HCT116 (cell line): ENCODE data around the gene DOCK10. TPM values are rescaled to one million over a fixed set of nuclear protein-coding genes. Genes with fewer than 3 reads are reported as not detected.

ENCODE experiments used
- ATAC-seq: fragments of 200-7000 bp; cut with Tn5 transposase; 2 replicates; pipeline ENCODE4 v1.9.1; 2020; ENCODE audit warnings: mild to moderate bottlenecking, moderate library complexity
- BruUV-seq: library from RNA; stranded (reverse); fragments of 400-500 nt; replicated peaks from 2 replicates; lab custom pipeline; 2021; lab: Mats Ljungman, UMichigan
- CTCF ChIA-PET: fragments of 300-600 bp; sonication (Branson Sonifier 250); formaldehyde crosslinking; loops from one replicate; lab custom pipeline; 2021; ENCODE audit warnings: antibody characterized with exemption; lab: Charles Lee
- POLR2A ChIA-PET: fragments of 300-600, 350-600 bp; sonication (Branson Sonifier 250); formaldehyde crosslinking; loops from one replicate; lab custom pipeline; 2021; ENCODE audit warnings: antibody characterized with exemption; lab: Charles Lee
- RAD21 ChIA-PET, 2 experiments: fragments of 300-600 bp; sonication (Branson Sonifier 250); formaldehyde crosslinking; loops; one replicate each; lab custom pipeline; 2023; ENCODE audit warnings: low total read pairs in 2 of 2; ENCODE audit not compliant: uncharacterized antibody in 2 of 2, unreplicated experiment in 2 of 2, low non-redundant PET in 1 of 2; lab: Charles Lee
- DNase-seq: peaks from one replicate; pipeline ENCODE4 v3.0.0-alpha.2; 2010; ENCODE audit warnings: low read depth, low spot score
- H2AFZ ChIP-seq: fragments of 200-600 bp; shearing (Covaris generic), sonication (generic); 2 replicates; pipeline ENCODE4 v1.6.1; 2017; ENCODE audit warnings: low read depth, mixed run types, mixed read lengths, antibody characterized with exemption, low read length; ENCODE audit not compliant: poor library complexity, severe bottlenecking
- H3K27ac ChIP-seq: 2 replicates; pipeline ENCODE4 v1.5.1; 2012; ENCODE audit warnings: low read depth, low read length
- H3K27me3 ChIP-seq: fragments of 200-600 bp; sonication (generic); 2 replicates; pipeline ENCODE4 v1.6.1; 2016; ENCODE audit warnings: mixed run types, low read length, mixed read lengths; ENCODE audit not compliant: insufficient read depth
- H3K36me3 ChIP-seq, 2 experiments: fragments of 200-500 bp in 1 of 2; fragments of 200-600 bp in 1 of 2; sonication (Bioruptor generic) in 1 of 2; sonication (generic) in 1 of 2; 2 replicates each; pipeline versions ENCODE4 v1.5.1 to v1.6.1; 2014 to 2016; ENCODE audit warnings: low read length in 2 of 2, inconsistent platforms in 1 of 2, mixed read lengths in 1 of 2, mixed run types in 1 of 2; ENCODE audit not compliant: insufficient read depth in 2 of 2, control insufficient read depth in 1 of 2
- H3K4me1 ChIP-seq, 2 experiments: fragments of 200-600 bp in 1 of 2; sonication (generic) in 1 of 2; 2 replicates each; pipeline versions ENCODE4 v1.5.1 to v1.6.1; 2012 to 2017; ENCODE audit warnings: low read length in 2 of 2, inconsistent platforms in 1 of 2, mild to moderate bottlenecking in 1 of 2, mixed read lengths in 1 of 2, mixed run types in 1 of 2, moderate library complexity in 1 of 2; ENCODE audit not compliant: insufficient read depth in 2 of 2, control insufficient read depth in 1 of 2
- H3K4me2 ChIP-seq: fragments of 200-600 bp; sonication (generic); 2 replicates; pipeline ENCODE4 v1.6.1; 2017; ENCODE audit warnings: mixed run types, low read length, mixed read lengths
- H3K4me3 ChIP-seq, 2 experiments: fragments of 200-600 bp in 1 of 2; sonication (generic) in 1 of 2; replicated peaks in 1 of 2; 2 replicates each; pipeline ENCODE4 v1.5.1; 2011 to 2016; ENCODE audit warnings: low read length in 2 of 2, control low read depth in 1 of 2, low read depth in 1 of 2, mild to moderate bottlenecking in 1 of 2, mixed read lengths in 1 of 2, mixed run types in 1 of 2
- H3K79me2 ChIP-seq: fragments of 200-600 bp; sonication (generic); 2 replicates; pipeline ENCODE4 v1.6.1; 2017; ENCODE audit warnings: mild to moderate bottlenecking, mixed run types, low read length, moderate library complexity, mixed read lengths; ENCODE audit not compliant: insufficient read depth
- H3K9ac ChIP-seq: fragments of 200-600 bp; sonication (generic); 2 replicates; pipeline ENCODE4 v1.6.1; 2016; ENCODE audit warnings: low read length, mixed read lengths
- H3K9me2 ChIP-seq: fragments of 200-600 bp; sonication (generic), shearing (Covaris generic); 2 replicates; pipeline ENCODE4 v1.6.1; 2017; ENCODE audit warnings: mixed run types, mild to moderate bottlenecking, moderate library complexity; ENCODE audit not compliant: insufficient read depth
- H3K9me3 ChIP-seq, 2 experiments: fragments of 200-500 bp in 1 of 2; fragments of 200-600 bp in 1 of 2; sonication (Bioruptor generic) in 1 of 2; sonication (generic) in 1 of 2; 2 replicates each; pipeline ENCODE4 v1.6.1; 2014 to 2017; ENCODE audit warnings: low read length in 2 of 2, mixed read lengths in 2 of 2, inconsistent platforms in 1 of 2, low read depth in 1 of 2, mild to moderate bottlenecking in 1 of 2, mixed run types in 1 of 2, moderate library complexity in 1 of 2; ENCODE audit not compliant: control insufficient read depth in 1 of 2, insufficient read depth in 1 of 2
- H4K20me1 ChIP-seq: fragments of 200-600 bp; sonication (generic), shearing (Covaris generic); 2 replicates; pipeline ENCODE4 v1.6.1; 2017; ENCODE audit warnings: mixed run types, mild to moderate bottlenecking, moderate library complexity; ENCODE audit not compliant: insufficient read depth
- CBX3 ChIP-seq: IDR thresholded peaks from 2 replicates; pipeline ENCODE4 v1.6.1; 2012; ENCODE audit warnings: low read depth
- CEBPB ChIP-seq: IDR thresholded peaks from 2 replicates; pipeline ENCODE4 v1.6.1; 2012; ENCODE audit warnings: low read depth
- EGR1 ChIP-seq: IDR thresholded peaks from 2 replicates; pipeline ENCODE4 v1.6.1; 2012; ENCODE audit warnings: low read depth
- ELF1 ChIP-seq: IDR thresholded peaks from 2 replicates; pipeline ENCODE4 v1.6.1; 2012; ENCODE audit warnings: low read depth, borderline replicate concordance
- EZH2 ChIP-seq: fragments of 200-600 bp; sonication (generic); IDR thresholded peaks from 2 replicates; pipeline ENCODE4 v1.6.1; 2017; ENCODE audit warnings: antibody characterized with exemption, mixed run types
- EZH2phosphoT487 ChIP-seq: fragments of 200-600 bp; IDR thresholded peaks from 2 replicates; pipeline ENCODE4 v1.6.1; 2018; ENCODE audit warnings: antibody characterized with exemption, borderline replicate concordance
- JUND ChIP-seq: IDR thresholded peaks from 2 replicates; pipeline ENCODE4 v1.6.1; 2012
- POLR2A ChIP-seq: IDR thresholded peaks from 2 replicates; pipeline ENCODE4 v1.7.0; 2011; ENCODE audit warnings: borderline replicate concordance; ENCODE audit not compliant: insufficient read depth, insufficient read length; ENCODE audit errors: extremely low read depth
- POLR2AphosphoS5 ChIP-seq: IDR thresholded peaks from 2 replicates; pipeline ENCODE4 v1.6.1; 2011; ENCODE audit warnings: mild to moderate bottlenecking, low read depth, low read length, moderate library complexity
- RAD21 ChIP-seq: IDR thresholded peaks from 2 replicates; pipeline ENCODE4 v1.6.1; 2012; ENCODE audit warnings: low read depth, mild to moderate bottlenecking
- SIN3A ChIP-seq: IDR thresholded peaks from 2 replicates; pipeline ENCODE4 v1.6.1; 2012; ENCODE audit warnings: low read depth
- SRF ChIP-seq: IDR thresholded peaks from 2 replicates; pipeline ENCODE4 v1.6.1; 2012; ENCODE audit warnings: low read depth
- TCF7L2 ChIP-seq: IDR thresholded peaks from 2 replicates; pipeline ENCODE4 v1.7.0; 2011; ENCODE audit warnings: borderline replicate concordance, inconsistent platforms; ENCODE audit not compliant: insufficient read depth, insufficient read length; ENCODE audit errors: extremely low read depth
- ZBTB33 ChIP-seq: IDR thresholded peaks from 2 replicates; pipeline ENCODE4 v1.6.1; 2011; ENCODE audit warnings: mild to moderate bottlenecking, low read length, moderate library complexity; ENCODE audit not compliant: insufficient replicate concordance; ENCODE audit errors: extremely low read depth
- ZFX ChIP-seq: fragments of 450-650 bp; IDR thresholded peaks from 2 replicates; pipeline ENCODE4 v1.6.1; 2017
- ZNF274 ChIP-seq: fragments of 200-500 bp; sonication (Bioruptor generic); IDR thresholded peaks from 2 replicates; pipeline ENCODE4 v1.6.1; 2014; ENCODE audit warnings: mild to moderate bottlenecking, low read depth, low read length, inconsistent platforms
- intact Hi-C: fragments of 100-400 bp; cut with micrococcal nuclease; formaldehyde crosslinking; loops from 2 replicates; pipeline ENCODE4 v1.10.0; 2022
- total RNA-seq: library from RNA; stranded (reverse); gene quantifications from one replicate; pipeline ENCODE4 v1.2.1, GENCODE V29; 2021; ENCODE audit not compliant: unreplicated experiment
- TF ChIP-seq, protein P1 (sequence below): IDR thresholded peaks from 2 replicates; pipeline ENCODE4 v1.6.1; 2012
- TF ChIP-seq, protein P2 (sequence below): IDR thresholded peaks from 2 replicates; pipeline ENCODE4 v1.6.1; 2012; ENCODE audit warnings: low read depth

The DOCK10 gene
- total RNA-seq, 1 experiment from 2014 or later: 0.54 TPM

DNA sequence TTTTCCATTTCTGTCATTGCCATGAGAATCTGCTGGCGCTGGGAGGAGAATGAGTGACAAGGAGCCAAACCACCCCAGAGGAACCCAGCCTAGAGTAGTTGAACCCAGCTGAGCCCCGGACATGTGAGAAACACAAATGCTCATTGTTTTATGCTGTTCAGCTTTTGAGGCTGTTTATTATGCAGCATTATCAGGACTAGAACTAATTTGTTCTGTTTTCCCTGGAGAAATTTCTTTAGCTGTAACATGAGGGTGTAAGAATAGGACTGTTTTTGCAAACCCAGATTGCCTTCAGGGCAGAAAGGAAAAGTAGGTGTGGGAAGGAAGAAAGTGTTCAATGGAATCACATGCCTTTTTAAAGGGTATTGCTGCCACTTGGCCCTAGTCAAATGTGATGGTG, 28.5 kb upstream of the DOCK10 start:
- H3K4me1 ChIP-seq: no peaks in the 10 kb centered on the region
- no peaks in the 10 kb centered on the region for H4K20me1 ChIP-seq
- no peaks in the 10 kb centered on the region for H3K9me2 ChIP-seq
- no peak for ATAC-seq
- H3K9me3 ChIP-seq: no peaks in the 10 kb centered on the region
- ChIA-PET POLR2A (no interaction called here), CTCF (no interaction called here), RAD21 (no interaction called here)
- H3K79me2 ChIP-seq: no peaks in the 10 kb centered on the region
- intact Hi-C loops: no loop called here
- BruUV-seq: no TSS peak
- no peak overlapping the region for H3K4me3 ChIP-seq
- no peak overlapping the region for H3K4me2 ChIP-seq
- H3K27me3 ChIP-seq: no peaks in the 10 kb centered on the region
- H3K27ac ChIP-seq: no peak overlapping the region
- no peak overlapping the region for H3K9ac ChIP-seq
- H3K36me3 ChIP-seq: no peaks in the 10 kb centered on the region
- no peak for TF ChIP-seq ZBTB33
- no peak for TF ChIP-seq RAD21
- no peak for TF ChIP-seq POLR2A
- TF ChIP-seq CBX3: no peak
- TF ChIP-seq JUND: no peak
- no peak for TF ChIP-seq POLR2AphosphoS5
- no peak for TF ChIP-seq ZFX
- no peak for TF ChIP-seq TCF7L2
- no peak for TF ChIP-seq EZH2
- TF ChIP-seq, all 23 proteins: peak for 0
- no peak overlapping the region for H2AFZ ChIP-seq
- DNase-seq: no peak

GRCh38 chr2:225069966-225070365, 27.7 kb upstream of the DOCK10 start:
- RAD21 ChIA-PET: no interaction called here
- no peak overlapping the region for H3K4me3 ChIP-seq
- no peaks in the 10 kb centered on the region for H3K9me2 ChIP-seq
- no peaks in the 10 kb centered on the region for H4K20me1 ChIP-seq
- H3K9me3 ChIP-seq: no peaks in the 10 kb centered on the region
- no peak overlapping the region for H3K9ac ChIP-seq
- H3K4me1 ChIP-seq: no peaks in the 10 kb centered on the region
- DNase-seq (no peak), ATAC-seq (no peak)
- no peak overlapping the region for H2AFZ ChIP-seq
- intact Hi-C loops: no loop called here
- H3K4me2 ChIP-seq: no peak overlapping the region
- H3K27me3 ChIP-seq: no peaks in the 10 kb centered on the region
- POLR2A ChIA-PET: no interaction called here
- CTCF ChIA-PET: no interaction called here
- BruUV-seq: no TSS peak
- H3K36me3 ChIP-seq: no peaks in the 10 kb centered on the region
- no peak overlapping the region for H3K27ac ChIP-seq
- H3K79me2 ChIP-seq: no peaks in the 10 kb centered on the region
- no peak for TF ChIP-seq EZH2phosphoT487
- TF ChIP-seq EGR1: no peak
- TF ChIP-seq ZFX: no peak
- no peak for TF ChIP-seq CBX3
- TF ChIP-seq ELF1: no peak
- TF ChIP-seq, protein P1, sequence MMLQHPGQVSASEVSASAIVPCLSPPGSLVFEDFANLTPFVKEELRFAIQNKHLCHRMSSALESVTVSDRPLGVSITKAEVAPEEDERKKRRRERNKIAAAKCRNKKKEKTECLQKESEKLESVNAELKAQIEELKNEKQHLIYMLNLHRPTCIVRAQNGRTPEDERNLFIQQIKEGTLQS: no peak
- TF ChIP-seq RAD21: no peak
- TF ChIP-seq SRF: no peak
- no peak for TF ChIP-seq SIN3A
- TF ChIP-seq, protein P2, sequence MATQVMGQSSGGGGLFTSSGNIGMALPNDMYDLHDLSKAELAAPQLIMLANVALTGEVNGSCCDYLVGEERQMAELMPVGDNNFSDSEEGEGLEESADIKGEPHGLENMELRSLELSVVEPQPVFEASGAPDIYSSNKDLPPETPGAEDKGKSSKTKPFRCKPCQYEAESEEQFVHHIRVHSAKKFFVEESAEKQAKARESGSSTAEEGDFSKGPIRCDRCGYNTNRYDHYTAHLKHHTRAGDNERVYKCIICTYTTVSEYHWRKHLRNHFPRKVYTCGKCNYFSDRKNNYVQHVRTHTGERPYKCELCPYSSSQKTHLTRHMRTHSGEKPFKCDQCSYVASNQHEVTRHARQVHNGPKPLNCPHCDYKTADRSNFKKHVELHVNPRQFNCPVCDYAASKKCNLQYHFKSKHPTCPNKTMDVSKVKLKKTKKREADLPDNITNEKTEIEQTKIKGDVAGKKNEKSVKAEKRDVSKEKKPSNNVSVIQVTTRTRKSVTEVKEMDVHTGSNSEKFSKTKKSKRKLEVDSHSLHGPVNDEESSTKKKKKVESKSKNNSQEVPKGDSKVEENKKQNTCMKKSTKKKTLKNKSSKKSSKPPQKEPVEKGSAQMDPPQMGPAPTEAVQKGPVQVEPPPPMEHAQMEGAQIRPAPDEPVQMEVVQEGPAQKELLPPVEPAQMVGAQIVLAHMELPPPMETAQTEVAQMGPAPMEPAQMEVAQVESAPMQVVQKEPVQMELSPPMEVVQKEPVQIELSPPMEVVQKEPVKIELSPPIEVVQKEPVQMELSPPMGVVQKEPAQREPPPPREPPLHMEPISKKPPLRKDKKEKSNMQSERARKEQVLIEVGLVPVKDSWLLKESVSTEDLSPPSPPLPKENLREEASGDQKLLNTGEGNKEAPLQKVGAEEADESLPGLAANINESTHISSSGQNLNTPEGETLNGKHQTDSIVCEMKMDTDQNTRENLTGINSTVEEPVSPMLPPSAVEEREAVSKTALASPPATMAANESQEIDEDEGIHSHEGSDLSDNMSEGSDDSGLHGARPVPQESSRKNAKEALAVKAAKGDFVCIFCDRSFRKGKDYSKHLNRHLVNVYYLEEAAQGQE: no peak
- TF ChIP-seq ZNF274: no peak
- TF ChIP-seq TCF7L2: no peak
- TF ChIP-seq CEBPB: no peak
